HG03066 (cell line): ENCODE measurements around the gene FITM2.
"Not testable (repeated sequence)": the region's sequence is repeated elsewhere in the genome, so short reads cannot be mapped to it uniquely, and the experiment has no call there.

Experiments used
- ATAC-seq: cut with Tn5 transposase; IDR thresholded peaks from one replicate; pipeline ENCODE4 v1.9.1; 2021; ENCODE audit warnings: low read depth; ENCODE audit not compliant: unreplicated experiment

FITM2 gene

GRCh38 chr20:44334709-44335108 is 23.7 kb upstream of the FITM2 start:
- ATAC-seq, result no peak

GRCh38 chr20:44334306-44334705 is 23.3 kb upstream of the FITM2 start:
- ATAC-seq, result no peak

GRCh38 chr20:44331201-44331600 is 20.2 kb upstream of the FITM2 start:
- ATAC-seq, result no peak

- no peak for ATAC-seq
Observed at GRCh38 chr20:44328428-44328827, 17.4 kb upstream of the FITM2 start.

- not testable (repeated sequence) for ATAC-seq
Observed at GRCh38 chr20:44327748-44328147, 16.7 kb upstream of the FITM2 start.

- ATAC-seq, result no peak
Observed at GRCh38 chr20:44326391-44327159, 15.6 kb upstream of the FITM2 start.

- ATAC-seq, result no peak
Observed at GRCh38 chr20:44324343-44324742, 13.3 kb upstream of the FITM2 start.

GRCh38 chr20:44319839-44320422 is 8.9 kb upstream of the FITM2 start:
- no peak for ATAC-seq

- no peak for ATAC-seq
Observed at GRCh38 chr20:44314870-44315269, 3.9 kb upstream of the FITM2 start.

- no peak for ATAC-seq
Observed at GRCh38 chr20:44309763-44310663, 989 bp downstream of the FITM2 start.

- no peak for ATAC-seq
Observed at GRCh38 chr20:44306927-44307326, 4.1 kb downstream of the FITM2 start.

- ATAC-seq, result no peak
Observed at GRCh38 chr20:44304383-44304782, 6.6 kb downstream of the FITM2 start.

GRCh38 chr20:44302736-44303135 is 8.3 kb downstream of the FITM2 start:
- ATAC-seq, result no peak

- no peak for ATAC-seq
Observed at GRCh38 chr20:44302026-44302669, 8.9 kb downstream of the FITM2 start.

- no peak for ATAC-seq
Observed at GRCh38 chr20:44301285-44301684, 9.7 kb downstream of the FITM2 start.

- not testable (repeated sequence) for ATAC-seq
Observed at GRCh38 chr20:44299011-44299535, 11.9 kb downstream of the FITM2 start.

- no peak for ATAC-seq
Observed at GRCh38 chr20:44297721-44298120, 13.3 kb downstream of the FITM2 start.

GRCh38 chr20:44296011-44296410 is 15.0 kb downstream of the FITM2 start:
- no peak for ATAC-seq

GRCh38 chr20:44291754-44292153 is 19.2 kb downstream of the FITM2 start:
- no peak for ATAC-seq

- no peak for ATAC-seq
Observed at GRCh38 chr20:44288252-44288651, 22.8 kb downstream of the FITM2 start.
